HG02610 (cell line): ENCODE measurements around the gene FCGR1A.
"Not testable (repeated sequence)": the region's sequence is repeated elsewhere in the genome, so short reads cannot be mapped to it uniquely, and the experiment has no call there.

Experiments
- ATAC-seq: cut with Tn5 transposase; IDR thresholded peaks from one replicate; pipeline ENCODE4 v1.9.1; 2021; ENCODE audit warnings: mild to moderate bottlenecking, moderate library complexity; ENCODE audit not compliant: unreplicated experiment

Gene FCGR1A

DNA sequence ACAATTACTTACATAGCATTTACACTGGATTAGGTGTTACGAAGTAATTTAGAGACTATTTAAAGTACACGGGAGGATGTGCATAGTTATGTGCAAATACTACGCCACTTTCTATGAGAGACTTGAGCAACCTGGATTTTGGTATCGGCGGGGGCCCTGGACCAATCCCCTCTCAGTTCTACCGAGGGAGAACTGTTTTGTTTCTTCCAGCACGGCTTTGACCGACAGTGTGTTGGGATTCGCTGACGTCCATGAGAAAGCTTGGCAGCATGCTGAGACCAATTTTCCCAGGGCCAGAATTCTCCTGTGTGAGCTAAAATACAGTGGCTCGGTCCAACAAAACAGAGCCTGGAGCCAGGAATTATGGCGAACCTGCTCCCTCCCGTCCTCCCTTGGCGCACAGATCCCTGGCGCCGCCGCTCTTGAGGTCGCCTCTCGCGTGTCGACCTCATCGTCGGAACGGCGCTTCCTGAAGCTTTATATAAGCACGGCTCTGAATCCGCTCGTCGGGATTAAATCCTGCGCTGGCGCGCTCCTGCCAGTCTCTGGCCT, 49.3 kb downstream of the FCGR1A start:
- not testable (repeated sequence) for ATAC-seq

GRCh38 chr1:149832316-149833126, 50.0 kb downstream of the FCGR1A start:
- ATAC-seq: peak; percentile 66

- not testable (repeated sequence) for ATAC-seq
These were observed 50.6 kb downstream of the FCGR1A start for GRCh38 chr1:149833144-149833543.

DNA sequence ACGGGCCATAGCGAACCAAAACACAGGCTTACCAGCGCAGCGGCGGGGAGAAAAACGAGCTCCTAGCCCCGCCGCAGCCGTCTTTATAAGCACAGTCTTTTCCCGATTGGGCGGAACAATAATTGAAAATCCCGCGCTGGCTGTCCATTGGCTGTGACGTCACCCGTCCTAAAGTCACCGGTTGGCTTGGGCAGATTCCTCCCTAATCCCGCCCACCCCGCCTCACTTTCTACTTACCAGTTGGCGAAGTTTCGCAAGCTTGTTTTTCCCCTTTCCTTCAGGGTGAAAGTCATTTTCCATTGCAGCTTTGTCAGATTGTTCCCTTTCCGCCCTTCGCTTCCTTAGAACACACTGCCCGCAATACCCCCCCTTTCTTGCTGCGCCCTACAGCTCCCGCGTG, 58.7 kb downstream of the FCGR1A start:
- ATAC-seq: peak; percentile 21
